ENCODE data around the gene RALGPS2.

RALGPS2 gene

DNA sequence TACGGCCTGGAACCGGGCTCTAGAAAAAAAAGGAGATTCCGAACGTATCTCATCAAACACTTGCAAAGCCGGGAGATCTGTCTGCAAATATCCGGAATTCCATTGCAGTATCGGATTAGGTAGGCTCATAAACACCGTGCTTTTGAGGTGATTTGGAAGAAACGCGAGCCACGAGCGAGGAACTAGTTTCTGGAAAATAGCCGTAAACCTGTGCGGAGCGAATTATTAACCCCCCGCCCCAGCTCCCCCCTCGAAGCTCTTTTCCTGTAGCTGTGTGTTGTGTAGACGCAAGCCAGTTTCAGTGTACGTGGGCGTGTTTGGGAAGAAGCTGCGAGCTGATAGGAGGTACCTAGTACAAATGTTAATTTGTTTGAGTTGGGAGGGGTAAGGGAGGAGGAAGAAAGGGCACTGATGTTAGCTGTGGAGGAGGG, 1.1 kb downstream of the RALGPS2 start:
- in situ Hi-C loops (cut with MboI; ENCODE audit: low sequenced_read_pairs, unreplicated experiment): no loop called here
- TF ChIP-seq, protein P1, sequence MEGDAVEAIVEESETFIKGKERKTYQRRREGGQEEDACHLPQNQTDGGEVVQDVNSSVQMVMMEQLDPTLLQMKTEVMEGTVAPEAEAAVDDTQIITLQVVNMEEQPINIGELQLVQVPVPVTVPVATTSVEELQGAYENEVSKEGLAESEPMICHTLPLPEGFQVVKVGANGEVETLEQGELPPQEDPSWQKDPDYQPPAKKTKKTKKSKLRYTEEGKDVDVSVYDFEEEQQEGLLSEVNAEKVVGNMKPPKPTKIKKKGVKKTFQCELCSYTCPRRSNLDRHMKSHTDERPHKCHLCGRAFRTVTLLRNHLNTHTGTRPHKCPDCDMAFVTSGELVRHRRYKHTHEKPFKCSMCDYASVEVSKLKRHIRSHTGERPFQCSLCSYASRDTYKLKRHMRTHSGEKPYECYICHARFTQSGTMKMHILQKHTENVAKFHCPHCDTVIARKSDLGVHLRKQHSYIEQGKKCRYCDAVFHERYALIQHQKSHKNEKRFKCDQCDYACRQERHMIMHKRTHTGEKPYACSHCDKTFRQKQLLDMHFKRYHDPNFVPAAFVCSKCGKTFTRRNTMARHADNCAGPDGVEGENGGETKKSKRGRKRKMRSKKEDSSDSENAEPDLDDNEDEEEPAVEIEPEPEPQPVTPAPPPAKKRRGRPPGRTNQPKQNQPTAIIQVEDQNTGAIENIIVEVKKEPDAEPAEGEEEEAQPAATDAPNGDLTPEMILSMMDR (IDR thresholded peaks at IDR 0.05; ENCODE audit: borderline replicate concordance, control extremely low read depth, extremely low read depth, insufficient read depth, missing control alignments): no peak
- peak; percentile 30 for DNase-seq (ENCODE audit: low spot score)

DNA sequence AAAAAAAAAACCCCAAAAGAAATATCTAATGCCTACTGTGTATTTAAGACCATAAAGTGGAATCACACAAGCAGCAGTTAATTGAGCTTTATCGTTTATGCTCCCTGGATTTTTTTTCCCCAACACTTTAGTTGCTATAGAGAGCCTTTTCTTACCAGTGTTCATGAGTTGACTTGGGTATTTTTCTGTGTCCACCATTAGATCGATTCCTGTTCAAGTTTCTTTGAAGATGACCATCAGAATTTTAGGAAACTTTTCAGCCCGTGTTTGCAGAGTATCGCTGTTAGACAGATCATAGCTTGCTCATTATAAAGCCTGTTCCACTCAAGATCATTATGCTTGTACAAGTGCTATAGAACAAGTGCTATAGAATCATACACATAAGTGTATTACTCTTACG, 1.5 kb downstream of the RALGPS2 start:
- in situ Hi-C loops (cut with MboI; ENCODE audit: low sequenced_read_pairs, unreplicated experiment): no loop called here
- TF ChIP-seq, protein P1 (IDR thresholded peaks at IDR 0.05; ENCODE audit: borderline replicate concordance, control extremely low read depth, extremely low read depth, insufficient read depth, missing control alignments): no peak
- DNase-seq (ENCODE audit: low spot score): no peak

GRCh38 chr1:178727014-178727895, 2.2 kb downstream of the RALGPS2 start:
- in situ Hi-C loops (cut with MboI; ENCODE audit: low sequenced_read_pairs, unreplicated experiment): no loop called here
- no peak for DNase-seq (ENCODE audit: low spot score)
- TF ChIP-seq, protein P1 (IDR thresholded peaks at IDR 0.05; ENCODE audit: borderline replicate concordance, control extremely low read depth, extremely low read depth, insufficient read depth, missing control alignments): no peak

- in situ Hi-C loops (cut with MboI; ENCODE audit: low sequenced_read_pairs, unreplicated experiment): no loop called here
- TF ChIP-seq, protein P1 (IDR thresholded peaks at IDR 0.05; ENCODE audit: borderline replicate concordance, control extremely low read depth, extremely low read depth, insufficient read depth, missing control alignments): no peak
- DNase-seq (ENCODE audit: low spot score): no peak
These were observed 8.9 kb downstream of the RALGPS2 start for GRCh38 chr1:178733972-178734371.

- DNase-seq (ENCODE audit: low spot score): no peak
- TF ChIP-seq, protein P1 (IDR thresholded peaks at IDR 0.05; ENCODE audit: borderline replicate concordance, control extremely low read depth, extremely low read depth, insufficient read depth, missing control alignments): no peak
- in situ Hi-C loops (cut with MboI; ENCODE audit: low sequenced_read_pairs, unreplicated experiment): no loop called here
These were observed 13.7 kb downstream of the RALGPS2 start for GRCh38 chr1:178738780-178739179.

DNA sequence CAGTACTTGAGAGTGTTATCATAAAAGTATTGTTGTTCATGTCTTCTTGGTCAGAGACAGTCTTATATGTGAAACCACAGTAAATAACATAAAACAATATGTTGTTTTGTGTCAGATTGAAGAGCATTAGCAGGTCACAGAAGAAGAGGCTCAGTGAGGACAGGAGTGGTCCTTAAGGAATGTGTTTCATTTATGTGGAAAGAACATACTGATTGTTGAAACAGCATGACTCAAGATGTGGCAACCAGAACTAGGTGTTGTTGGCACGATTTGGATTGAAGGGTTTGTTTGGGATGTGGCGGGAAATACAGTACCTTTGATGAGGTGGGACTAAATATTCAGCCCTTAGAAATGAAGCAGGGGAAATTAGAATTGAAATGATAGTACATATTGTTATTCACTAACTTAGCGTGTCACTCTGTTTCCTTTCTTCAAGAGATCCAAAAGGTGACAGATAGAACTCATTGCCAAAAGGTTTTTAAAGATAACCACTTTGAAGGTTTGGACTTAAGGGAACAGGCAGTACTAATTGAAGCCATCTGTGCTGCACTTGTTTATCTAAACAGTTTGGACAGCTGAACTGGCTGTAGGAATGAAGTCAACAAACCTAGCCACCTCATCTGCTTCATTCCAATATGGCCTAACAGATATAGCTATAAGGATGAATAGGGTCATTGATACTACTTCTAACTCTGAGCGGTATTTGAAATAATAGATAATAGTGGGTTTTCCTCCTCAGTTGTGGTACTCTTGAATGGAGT, 14.4 kb downstream of the RALGPS2 start:
- TF ChIP-seq, protein P1 (IDR thresholded peaks at IDR 0.05; ENCODE audit: borderline replicate concordance, control extremely low read depth, extremely low read depth, insufficient read depth, missing control alignments): no peak

More for the DNA sequence above, 14.4 kb downstream of the RALGPS2 start:
- DNase-seq (ENCODE audit: low spot score): no peak
- in situ Hi-C loops (cut with MboI; ENCODE audit: low sequenced_read_pairs, unreplicated experiment): no loop called here
